ENCODE data around the gene PKNOX2. TPM values are rescaled to one million over a fixed set of nuclear protein-coding genes. Genes with fewer than 3 reads are reported as not detected.
A peak's percentile ranks its signal among the peaks of the same experiment; 100 is the strongest.

PKNOX2 gene
- total and polyA plus RNA-seq, 2 of the 8 experiments (the other 6 are each of a cell fraction or from before 2014, with no cell fraction given): 2.0 TPM

GRCh38 chr11:125435461-125436238 is 271.1 kb downstream of the PKNOX2 start:
- no peak overlapping the region for H3K9ac ChIP-seq (replicated peaks in 1 of 4; ENCODE audit: extremely low read depth in 1 of 4, low read depth in 3 of 4, low read length in 3 of 4)
- WGBS, 2 experiments (ENCODE audit: extremely low coverage in 1 of 2, insufficient coverage in 1 of 2, insufficient read length in 1 of 2, insufficient replicate concordance in 2 of 2, low coverage in 1 of 2, low lambda C conversion rate in 2 of 2, missing lambda C conversion rate in 1 of 2): 71% methylated on average over 9 of the region's 9 CpGs; no CpG with 5 or more reads in 1 of the 2 experiments
- POLR2A ChIA-PET (ENCODE audit: partially characterized antibody): no interaction called here
- no peak overlapping the region for H3K56ac ChIP-seq (replicated peaks; ENCODE audit: insufficient read length, low read depth, low read length)
- no peak overlapping the region for H4K91ac ChIP-seq (replicated peaks; ENCODE audit: insufficient read length, low read length)
- H3K4me2 ChIP-seq (ENCODE audit: insufficient read depth in 1 of 2, low read depth in 2 of 2, low read length in 2 of 2): peak overlapping the region in 1 of 2 experiments; percentile 18; a peak in 1 of 4 replicates
- no peak overlapping the region for H4K5ac ChIP-seq (ENCODE audit: insufficient read length, low read depth, low read length)
- H3K79me2 ChIP-seq (ENCODE audit: control insufficient read depth in 1 of 2, insufficient read depth in 2 of 2, low read length in 2 of 2): no peaks in the 10 kb centered on the region
- H2AFZ ChIP-seq (ENCODE audit: low read length): no peak overlapping the region
- H3K4me1 ChIP-seq (replicated peaks in 1 of 4; ENCODE audit: control insufficient read depth in 3 of 4, insufficient read depth in 4 of 4, low read length in 3 of 4): peaks cover 4 to 12% (median 10%) of the 10 kb centered on the region in 4 experiments
- no peak overlapping the region for H3K27ac ChIP-seq (ENCODE audit: low read depth, low read length)
- H3K79me1 ChIP-seq (ENCODE audit: low read depth, low read length): no peaks in the 10 kb centered on the region
- H2BK20ac ChIP-seq (ENCODE audit: low read length): peak overlapping the region; percentile 2; the same call in 1 of the 2 replicates
- H2AK5ac ChIP-seq (ENCODE audit: low read depth, low read length): no peak overlapping the region
- H3K4ac ChIP-seq (replicated peaks; ENCODE audit: insufficient read length, low read depth, low read length): no peak overlapping the region
- DNase-seq (ENCODE audit: low read depth in 1 of 2, low spot score in 2 of 2): no peak
- no peak overlapping the region for H4K8ac ChIP-seq (ENCODE audit: extremely low read depth, insufficient read depth, low read length)
- no peaks in the 10 kb centered on the region for H3K23me2 ChIP-seq (ENCODE audit: low read depth, low read length)
- no peak overlapping the region for H3K14ac ChIP-seq (ENCODE audit: insufficient read length)
- CTCF ChIA-PET (ENCODE audit: partially characterized antibody): interaction anchor here (0.6 to 12.7 kb wide), 10 partner anchors 29 to 1890 kb away, joined by 3 to 234 read pairs (median 3); no protein-coding TSS in a partner anchor
- no peak overlapping the region for H2BK15ac ChIP-seq (ENCODE audit: low read length)
- no peak overlapping the region for H2BK12ac ChIP-seq (ENCODE audit: low read depth, low read length)
- peak overlapping the region; percentile 32; the same call in 1 of the 2 replicates for H2BK5ac ChIP-seq (ENCODE audit: low read depth, low read length)
- no peaks in the 10 kb centered on the region for H3K9me3 ChIP-seq (ENCODE audit: insufficient read depth in 2 of 2, low read depth in 1 of 2, low read length in 1 of 2)
- TF ChIP-seq, protein P1, sequence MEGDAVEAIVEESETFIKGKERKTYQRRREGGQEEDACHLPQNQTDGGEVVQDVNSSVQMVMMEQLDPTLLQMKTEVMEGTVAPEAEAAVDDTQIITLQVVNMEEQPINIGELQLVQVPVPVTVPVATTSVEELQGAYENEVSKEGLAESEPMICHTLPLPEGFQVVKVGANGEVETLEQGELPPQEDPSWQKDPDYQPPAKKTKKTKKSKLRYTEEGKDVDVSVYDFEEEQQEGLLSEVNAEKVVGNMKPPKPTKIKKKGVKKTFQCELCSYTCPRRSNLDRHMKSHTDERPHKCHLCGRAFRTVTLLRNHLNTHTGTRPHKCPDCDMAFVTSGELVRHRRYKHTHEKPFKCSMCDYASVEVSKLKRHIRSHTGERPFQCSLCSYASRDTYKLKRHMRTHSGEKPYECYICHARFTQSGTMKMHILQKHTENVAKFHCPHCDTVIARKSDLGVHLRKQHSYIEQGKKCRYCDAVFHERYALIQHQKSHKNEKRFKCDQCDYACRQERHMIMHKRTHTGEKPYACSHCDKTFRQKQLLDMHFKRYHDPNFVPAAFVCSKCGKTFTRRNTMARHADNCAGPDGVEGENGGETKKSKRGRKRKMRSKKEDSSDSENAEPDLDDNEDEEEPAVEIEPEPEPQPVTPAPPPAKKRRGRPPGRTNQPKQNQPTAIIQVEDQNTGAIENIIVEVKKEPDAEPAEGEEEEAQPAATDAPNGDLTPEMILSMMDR (IDR thresholded peaks at IDR 0.05; ENCODE audit: control extremely low read depth in 1 of 3, insufficient read depth in 1 of 3, low read depth in 1 of 3, low read length in 3 of 3): no peak
- TF ChIP-seq JUND (IDR thresholded peaks at IDR 0.05; ENCODE audit: low read length): peak; percentile 79
- peak overlapping the region; percentile 29; the same call in 1 of the 2 replicates for H3K18ac ChIP-seq (ENCODE audit: extremely low read depth, low read length)
- H2BK120ac ChIP-seq (replicated peaks; ENCODE audit: low read depth, low read length): no peak overlapping the region
- H4K20me1 ChIP-seq (replicated peaks in 1 of 2; ENCODE audit: control insufficient read depth in 1 of 2, insufficient read depth in 2 of 2, low read length in 2 of 2): no peaks in the 10 kb centered on the region
- no peaks in the 10 kb centered on the region for H3K27me3 ChIP-seq (replicated peaks in 1 of 4; ENCODE audit: control insufficient read depth in 3 of 4, extremely low read depth in 1 of 4, insufficient read depth in 3 of 4, low read length in 3 of 4)
- no peak for FAIRE-seq
- H3K36me3 ChIP-seq (ENCODE audit: control insufficient read depth in 2 of 4, insufficient read depth in 4 of 4, low read length in 3 of 4): no peaks in the 10 kb centered on the region
- no peak overlapping the region for H3K4me3 ChIP-seq (ENCODE audit: extremely low read depth in 1 of 4, insufficient read depth in 2 of 4, low read depth in 3 of 4, low read length in 4 of 4)
- no peak overlapping the region for H3K23ac ChIP-seq (ENCODE audit: insufficient read length)

All from H1 (cell line).